NCI-H345 treated with DMSO at 0.1 percent for 48 hours (cell line): Measurements from ENCODE around the gene NCLN.
"Not testable (repeated sequence)": the region's sequence is repeated elsewhere in the genome, so short reads cannot be mapped to it uniquely, and the experiment has no call there.

Source experiments
- DNase-seq: peaks from one replicate; lab custom pipeline; 2025; ENCODE audit not compliant: unreplicated experiment; lab: John Stamatoyannopoulos, UW

NCLN gene

GRCh38 chr19:3196933-3197205 lies 11.1 kb downstream of the NCLN start:
- no peak for DNase-seq

GRCh38 chr19:3198901-3199700 lies 13.4 kb downstream of the NCLN start:
- DNase-seq = no peak

- no peak for DNase-seq
These were observed 15.5 kb downstream of the NCLN start for GRCh38 chr19:3201072-3201700.

GRCh38 chr19:3201911-3202310 lies 16.2 kb downstream of the NCLN start:
- no peak for DNase-seq

- DNase-seq = no peak
These were observed 16.6 kb downstream of the NCLN start for GRCh38 chr19:3202346-3202745.

GRCh38 chr19:3202895-3203294 lies 17.2 kb downstream of the NCLN start:
- not testable (repeated sequence) for DNase-seq

- no peak for DNase-seq
These were observed 18.3 kb downstream of the NCLN start for GRCh38 chr19:3203805-3204645.

GRCh38 chr19:3204646-3205275 lies 19.0 kb downstream of the NCLN start:
- DNase-seq = no peak

GRCh38 chr19:3206216-3206953 lies 20.7 kb downstream of the NCLN start:
- DNase-seq = no peak

- no peak for DNase-seq
These were observed 21.9 kb downstream of the NCLN start for GRCh38 chr19:3207461-3208242.

GRCh38 chr19:3208317-3209207 lies 22.8 kb downstream of the NCLN start:
- DNase-seq = no peak

- DNase-seq = peak; percentile 23
These were observed 24.8 kb downstream of the NCLN start for GRCh38 chr19:3210347-3211017.

- no peak for DNase-seq
These were observed 25.5 kb downstream of the NCLN start for GRCh38 chr19:3211191-3211590.

GRCh38 chr19:3213159-3213558 lies 27.4 kb downstream of the NCLN start:
- DNase-seq = no peak

GRCh38 chr19:3216874-3217273 lies 31.1 kb downstream of the NCLN start:
- DNase-seq = no peak

GRCh38 chr19:3220576-3220975 lies 34.8 kb downstream of the NCLN start:
- no peak for DNase-seq

- not testable (repeated sequence) for DNase-seq
These were observed 35.8 kb downstream of the NCLN start for GRCh38 chr19:3221576-3221975.

- DNase-seq = no peak
These were observed 37.0 kb downstream of the NCLN start for GRCh38 chr19:3222709-3223108.
